GM12873 (cell line): Measurements from ENCODE around the gene PRKAA2.

Experiments
- CTCF ChIP-seq: IDR thresholded peaks from 2 replicates; pipeline ENCODE4 v1.5.1; 2012; ENCODE audit warnings: low read depth, mild to moderate bottlenecking, moderate library complexity, low read length, control low read depth; ENCODE audit not compliant: insufficient read depth; ENCODE audit errors: missing control alignments

PRKAA2 gene

GRCh38 chr1:56631901-56632300 is 13.2 kb upstream of the PRKAA2 start:
- TF ChIP-seq CTCF = no peak

GRCh38 chr1:56634981-56635380 is 10.1 kb upstream of the PRKAA2 start:
- TF ChIP-seq CTCF = no peak

DNA sequence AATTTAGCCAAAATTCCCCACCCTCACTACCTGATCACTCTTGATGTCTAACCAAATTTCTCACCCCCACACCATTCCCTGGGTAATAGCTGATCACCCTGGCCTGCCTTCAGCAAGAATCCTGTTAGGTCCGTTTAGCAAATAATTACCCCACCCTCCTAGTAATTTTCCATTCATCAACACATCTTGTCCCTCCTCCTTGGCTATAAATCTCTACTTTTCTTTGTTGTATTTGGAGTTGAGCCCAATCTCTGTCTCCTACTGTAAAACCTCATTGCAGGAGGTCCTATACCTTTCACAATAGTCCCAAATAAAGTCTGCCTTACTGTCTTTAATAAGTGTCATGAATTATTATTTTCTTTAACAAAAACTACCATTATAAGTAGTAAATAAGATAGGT is 6.9 kb upstream of the PRKAA2 start:
- TF ChIP-seq CTCF = no peak

- TF ChIP-seq CTCF = no peak
Measured at GRCh38 chr1:56639211-56639610, 5.9 kb upstream of the PRKAA2 start.

DNA sequence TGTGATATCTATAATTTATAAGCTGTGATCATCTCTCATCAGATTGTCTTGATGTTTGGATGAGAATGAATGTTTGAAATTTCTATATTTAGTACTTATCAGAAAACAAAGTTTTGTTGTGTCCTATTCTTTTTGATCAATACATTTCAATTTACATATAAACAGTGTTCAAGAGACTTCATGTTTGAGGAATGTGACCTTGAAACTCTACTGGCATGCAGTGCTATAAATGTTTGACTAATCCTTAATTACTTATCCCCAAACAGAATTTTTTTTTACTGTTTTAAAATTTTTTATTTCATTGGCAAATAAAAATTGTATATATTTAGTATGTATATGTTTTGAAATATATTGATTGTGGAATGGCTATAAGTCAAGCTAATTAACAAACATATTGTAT is 1.5 kb upstream of the PRKAA2 start:
- no peak for TF ChIP-seq CTCF

- no peak for TF ChIP-seq CTCF
Measured at GRCh38 chr1:56644064-56644918, 823 bp upstream of the PRKAA2 start.

DNA sequence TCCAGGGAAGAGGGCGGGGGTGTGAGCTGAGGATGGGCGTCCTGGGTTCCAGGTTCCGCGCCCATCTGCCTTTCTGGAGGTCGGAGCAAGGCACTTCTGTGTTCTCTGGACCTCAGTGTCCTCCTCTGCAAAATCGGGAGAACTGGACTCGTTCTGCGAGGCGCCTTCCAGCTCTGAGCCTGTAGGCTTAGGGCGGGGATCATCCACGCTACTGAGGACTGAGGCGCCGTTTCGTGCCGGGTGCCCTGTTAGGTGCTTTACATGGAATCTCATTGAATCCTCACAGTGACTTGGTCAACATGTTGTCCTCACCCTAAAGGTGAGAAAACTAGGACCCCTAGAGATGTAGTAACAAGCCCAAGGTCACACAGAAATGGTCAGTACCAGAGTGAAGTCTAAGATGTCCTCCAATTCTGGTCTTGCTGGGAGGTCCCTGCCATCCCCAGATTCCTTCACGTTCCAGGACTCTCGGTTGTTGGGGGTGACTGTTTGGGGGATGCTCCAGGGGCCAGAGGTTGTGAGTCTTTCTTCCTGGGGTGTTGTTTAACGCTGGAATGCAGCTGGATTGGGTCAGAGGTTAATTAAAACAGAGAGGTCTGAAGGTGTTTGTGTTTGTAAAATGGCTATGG is 677 bp downstream of the PRKAA2 start:
- no peak for TF ChIP-seq CTCF
